GM13976 (cell line): ENCODE measurements around the gene CCDC69.
"Not testable (repeated sequence)": the region's sequence is repeated elsewhere in the genome, so short reads cannot be mapped to it uniquely, and the experiment has no call there.

Experiments used
- DNase-seq: peaks from one replicate; pipeline ENCODE4 v3.0.0; 2012; ENCODE audit warnings: low spot score
- CTCF ChIP-seq: IDR thresholded peaks from 2 replicates; pipeline ENCODE4 v1.5.1; 2012; ENCODE audit warnings: borderline replicate concordance, mild to moderate bottlenecking; ENCODE audit not compliant: insufficient read depth; ENCODE audit errors: extremely low read depth, missing control alignments, control extremely low read depth
- in situ Hi-C: fragments of 300-500 bp; cut with MboI; formaldehyde crosslinking; loops from one replicate; pipeline ENCODE4 v1.12.0; 2022; ENCODE audit warnings: low sequenced_read_pairs, mixed read lengths, inconsistent platforms; ENCODE audit not compliant: unreplicated experiment

CCDC69 gene

GRCh38 chr5:151259931-151260330 is 36.0 kb upstream of the CCDC69 start:
- in situ Hi-C loops, result no loop called here
- no peak for TF ChIP-seq CTCF
- DNase-seq, result no peak

- no peak for DNase-seq
- no peak for TF ChIP-seq CTCF
- in situ Hi-C loops, result no loop called here
These were observed 34.9 kb upstream of the CCDC69 start for GRCh38 chr5:151258816-151259215.

- in situ Hi-C loops, result no loop called here
- DNase-seq, result no peak
These were observed 34.3 kb upstream of the CCDC69 start for GRCh38 chr5:151258201-151258611.

GRCh38 chr5:151257731-151258181 is 33.9 kb upstream of the CCDC69 start:
- peak; percentile 51 for DNase-seq
- no peak for TF ChIP-seq CTCF
- in situ Hi-C loops, result no loop called here

More at GRCh38 chr5:151258201-151258611, 34.3 kb upstream of the CCDC69 start:
- no peak for TF ChIP-seq CTCF

- peak; percentile 70 for DNase-seq
- no peak for TF ChIP-seq CTCF
- in situ Hi-C loops, result no loop called here
These were observed 31.9 kb upstream of the CCDC69 start for GRCh38 chr5:151255621-151256286.

- DNase-seq, in situ Hi-C loops: not testable (repeated sequence)
These were observed 31.1 kb upstream of the CCDC69 start for GRCh38 chr5:151254990-151255389.

- DNase-seq, result no peak
- no peak for TF ChIP-seq CTCF
- in situ Hi-C loops, result no loop called here
These were observed 30.7 kb upstream of the CCDC69 start for GRCh38 chr5:151254556-151254955.
